Choroid plexus epithelial cell (primary cell): ENCODE measurements around the gene ERP27.
A peak's percentile ranks its signal among the peaks of the same experiment; 100 is the strongest.

Experiments
- DNase-seq: peaks from one replicate; pipeline ENCODE4 v3.0.0-alpha.2; 2010; ENCODE audit warnings: low read depth
- H3K4me3 ChIP-seq: 2 replicates; pipeline ENCODE4 v1.5.1; 2011; ENCODE audit warnings: low read depth, mild to moderate bottlenecking, control low read depth, low read length, moderate library complexity
- TF ChIP-seq, protein P1 (sequence below): conservative IDR thresholded peaks from 2 replicates; pipeline ENCODE4 v1.5.1; 2011; ENCODE audit warnings: low read depth, mild to moderate bottlenecking, control low read depth, inconsistent platforms, low read length, moderate library complexity

ERP27 gene

GRCh38 chr12:14931359-14931758, 7.0 kb downstream of the ERP27 start:
- TF ChIP-seq, protein P1, sequence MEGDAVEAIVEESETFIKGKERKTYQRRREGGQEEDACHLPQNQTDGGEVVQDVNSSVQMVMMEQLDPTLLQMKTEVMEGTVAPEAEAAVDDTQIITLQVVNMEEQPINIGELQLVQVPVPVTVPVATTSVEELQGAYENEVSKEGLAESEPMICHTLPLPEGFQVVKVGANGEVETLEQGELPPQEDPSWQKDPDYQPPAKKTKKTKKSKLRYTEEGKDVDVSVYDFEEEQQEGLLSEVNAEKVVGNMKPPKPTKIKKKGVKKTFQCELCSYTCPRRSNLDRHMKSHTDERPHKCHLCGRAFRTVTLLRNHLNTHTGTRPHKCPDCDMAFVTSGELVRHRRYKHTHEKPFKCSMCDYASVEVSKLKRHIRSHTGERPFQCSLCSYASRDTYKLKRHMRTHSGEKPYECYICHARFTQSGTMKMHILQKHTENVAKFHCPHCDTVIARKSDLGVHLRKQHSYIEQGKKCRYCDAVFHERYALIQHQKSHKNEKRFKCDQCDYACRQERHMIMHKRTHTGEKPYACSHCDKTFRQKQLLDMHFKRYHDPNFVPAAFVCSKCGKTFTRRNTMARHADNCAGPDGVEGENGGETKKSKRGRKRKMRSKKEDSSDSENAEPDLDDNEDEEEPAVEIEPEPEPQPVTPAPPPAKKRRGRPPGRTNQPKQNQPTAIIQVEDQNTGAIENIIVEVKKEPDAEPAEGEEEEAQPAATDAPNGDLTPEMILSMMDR = no peak

DNA sequence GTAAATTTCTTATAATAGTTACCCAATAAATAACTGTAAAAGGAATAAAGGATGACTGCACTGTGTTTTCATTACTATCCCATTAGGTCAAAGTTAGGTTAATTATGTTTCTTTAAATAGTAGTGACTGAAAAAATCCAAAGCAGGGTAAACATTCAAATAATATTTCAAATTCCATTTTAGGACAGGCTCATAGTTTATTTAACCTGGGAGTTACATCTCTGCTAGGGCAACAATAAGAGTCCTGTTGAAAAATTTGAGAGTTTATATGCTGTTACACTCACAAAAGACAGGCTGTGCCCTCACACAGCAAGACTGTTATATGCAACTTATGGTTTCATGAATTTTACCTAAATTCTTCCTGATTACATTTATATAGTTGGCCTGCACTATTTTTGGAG, 8.0 kb downstream of the ERP27 start:
- TF ChIP-seq, protein P1 = peak; percentile 50
- H3K4me3 ChIP-seq = no peak overlapping the region
- peak; percentile 75 for DNase-seq

More at GRCh38 chr12:14931359-14931758, 7.0 kb downstream of the ERP27 start:
- H3K4me3 ChIP-seq = no peak overlapping the region
- DNase-seq = no peak

DNA sequence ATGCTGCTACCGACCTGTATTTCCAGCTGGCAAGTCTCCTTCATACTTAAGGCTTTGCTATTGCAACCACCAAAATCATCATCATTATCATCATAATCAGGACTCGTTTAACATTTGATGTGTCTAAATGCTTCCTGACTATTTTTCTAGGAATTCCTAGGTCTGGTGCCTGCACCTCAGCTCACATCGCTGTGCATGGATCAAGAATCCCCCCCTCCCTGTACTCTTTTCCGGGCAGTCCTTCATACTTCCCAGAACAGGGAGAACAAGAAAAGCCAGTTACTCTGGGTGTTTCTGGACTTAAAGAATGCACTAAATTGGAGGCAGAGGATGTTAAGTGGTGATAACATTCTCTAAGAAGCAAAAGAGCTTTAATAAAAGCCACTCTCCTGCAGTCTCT, 9.4 kb downstream of the ERP27 start:
- peak overlapping the region; percentile 13 for H3K4me3 ChIP-seq
- DNase-seq = no peak
- TF ChIP-seq, protein P1 = no peak

GRCh38 chr12:14927267-14927666, 11.1 kb downstream of the ERP27 start:
- TF ChIP-seq, protein P1 = no peak
- H3K4me3 ChIP-seq = no peak overlapping the region
- DNase-seq = no peak

DNA sequence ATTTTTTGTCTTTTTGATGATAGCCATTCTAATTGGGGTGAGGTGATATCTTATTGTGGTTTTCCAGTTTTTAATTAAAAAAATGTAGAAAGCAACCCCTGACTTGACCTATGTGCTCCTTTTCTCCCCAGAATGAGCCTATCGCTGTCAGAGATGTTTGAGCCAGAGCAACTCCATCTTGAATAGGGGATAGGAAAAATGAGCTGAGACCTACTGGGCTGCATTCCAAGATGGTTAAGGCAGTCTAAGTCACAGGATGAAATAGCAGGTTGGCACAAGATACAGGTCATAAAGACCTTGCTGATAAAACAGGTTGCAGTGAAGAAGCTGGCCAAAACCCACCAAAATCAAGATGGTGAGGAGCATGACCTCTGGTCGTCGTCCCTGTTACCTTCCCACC, 13.8 kb downstream of the ERP27 start:
- TF ChIP-seq, protein P1 = no peak
- H3K4me3 ChIP-seq = no peak overlapping the region
- DNase-seq = no peak

DNA sequence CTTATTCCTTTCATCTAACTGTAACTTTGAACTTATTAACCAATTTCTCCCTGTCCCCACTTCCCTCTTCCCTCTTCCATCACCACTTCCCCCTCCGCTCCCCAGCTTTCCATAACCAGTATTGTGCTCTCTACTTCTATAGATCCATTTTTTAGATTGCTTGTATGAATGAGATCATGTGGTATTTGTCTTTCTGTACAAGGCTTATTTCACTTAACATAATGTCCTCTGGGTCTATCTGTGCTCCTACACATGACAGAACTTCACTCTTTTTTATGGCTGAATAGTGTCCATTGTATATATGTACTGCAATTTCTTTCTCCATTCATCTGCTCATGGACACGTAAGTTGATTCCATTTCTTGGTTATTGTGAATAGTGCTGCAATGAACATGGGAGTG, 14.4 kb downstream of the ERP27 start:
- no peak for DNase-seq
- H3K4me3 ChIP-seq = no peak overlapping the region
- TF ChIP-seq, protein P1 = no peak

GRCh38 chr12:14921218-14921617, 17.1 kb downstream of the ERP27 start:
- no peak for DNase-seq
- TF ChIP-seq, protein P1 = no peak
- H3K4me3 ChIP-seq = no peak overlapping the region
